Head of caudate nucleus (tissue), 42 donors: ENCODE data around the gene CBY1.
"Not testable (repeated sequence)": the region's sequence is repeated elsewhere in the genome, so short reads cannot be mapped to it uniquely, and the experiment has no call there.

Source experiments
- DNase-seq, 42 donors: peaks; one replicate each; pipeline versions ENCODE4 v3.0.0 to v3.0.0-alpha.2; 2020 to 2021; ENCODE audit warnings: mixed read lengths in 7 of 42
- intact Hi-C: fragments of 100-400 bp; cut with DNase I; formaldehyde crosslinking; loops from one replicate; pipeline ENCODE4 v1.15.0; 2022

Gene CBY1

DNA sequence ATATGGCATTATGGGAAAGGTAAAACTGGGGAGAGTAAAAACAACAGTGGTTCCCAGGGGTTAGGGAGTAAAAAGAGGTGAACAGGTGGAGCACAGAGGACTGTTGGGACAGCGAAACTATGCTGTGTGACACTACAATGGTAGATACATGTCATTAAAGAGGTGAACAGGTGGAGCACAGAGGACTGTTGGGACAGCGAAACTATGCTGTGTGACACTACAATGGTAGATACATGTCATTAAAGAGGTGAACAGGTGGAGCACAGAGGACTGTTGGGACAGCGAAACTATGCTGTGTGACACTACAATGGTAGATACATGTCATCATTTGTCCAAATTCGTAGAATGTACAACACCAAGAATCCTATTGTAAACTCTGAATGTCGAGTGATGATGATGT, 12.2 kb upstream of the CBY1 start:
- intact Hi-C loops, DNase-seq: not testable (repeated sequence)

DNA sequence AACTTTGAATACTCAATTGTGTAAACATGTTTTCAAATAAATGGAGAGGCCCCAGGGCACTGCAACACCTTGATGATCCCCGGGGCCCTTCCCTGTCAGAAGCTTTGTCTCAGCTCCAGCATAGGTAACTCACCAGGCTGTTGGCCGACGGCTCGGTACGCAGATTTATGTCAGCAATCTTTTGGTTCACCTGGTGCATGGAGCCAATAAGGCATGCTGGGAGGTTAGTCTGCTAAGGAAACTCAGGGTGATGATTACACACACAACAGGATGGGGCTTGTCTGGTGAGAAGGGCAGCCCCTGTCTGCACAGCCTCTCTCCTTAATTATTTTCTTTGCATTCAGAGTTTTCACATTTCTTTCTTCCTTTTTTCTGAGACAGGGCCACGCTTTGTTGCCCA, 11.0 kb upstream of the CBY1 start:
- DNase-seq = no peak

DNA sequence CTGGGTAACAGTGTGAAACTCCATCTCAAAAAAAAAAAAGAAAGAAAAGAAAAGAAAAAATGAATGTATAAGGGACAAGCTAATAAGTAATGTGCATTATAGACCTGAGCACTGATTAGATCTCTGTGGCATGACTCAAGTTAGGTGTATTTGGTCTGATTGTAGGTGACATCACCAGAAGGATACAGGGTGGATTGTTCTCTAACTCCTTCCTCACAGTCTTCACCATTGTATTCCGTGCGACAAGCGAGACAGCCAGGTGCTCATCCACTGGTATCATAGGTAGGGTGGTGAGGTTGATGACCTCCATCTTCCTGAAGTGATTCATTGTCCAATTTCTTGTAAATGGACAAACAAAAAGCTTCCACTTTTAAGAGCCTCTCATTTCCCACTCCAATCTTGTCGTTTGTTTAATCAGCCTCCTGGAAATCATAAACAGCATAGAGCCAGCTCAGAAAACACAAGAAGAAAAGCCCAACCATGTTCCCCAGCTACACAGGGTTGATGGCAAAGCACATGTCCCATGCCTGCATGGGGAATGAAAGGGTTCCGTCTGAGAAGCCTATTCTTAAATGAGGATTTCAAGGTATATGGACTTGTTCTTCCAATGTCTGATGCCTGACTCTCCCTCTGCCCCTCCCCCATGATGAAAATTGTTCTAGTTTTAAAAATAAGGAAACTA, 6.5 kb upstream of the CBY1 start:
- DNase-seq = no peak
- intact Hi-C loops = no loop called here

More for the DNA sequence above, 11.0 kb upstream of the CBY1 start:
- intact Hi-C loops = no loop called here

GRCh38 chr22:38652859-38653258, 3.6 kb upstream of the CBY1 start:
- intact Hi-C loops = no loop called here
- DNase-seq = no peak

- intact Hi-C loops = no loop called here
Measured at GRCh38 chr22:38653741-38654140, 2.7 kb upstream of the CBY1 start.

DNA sequence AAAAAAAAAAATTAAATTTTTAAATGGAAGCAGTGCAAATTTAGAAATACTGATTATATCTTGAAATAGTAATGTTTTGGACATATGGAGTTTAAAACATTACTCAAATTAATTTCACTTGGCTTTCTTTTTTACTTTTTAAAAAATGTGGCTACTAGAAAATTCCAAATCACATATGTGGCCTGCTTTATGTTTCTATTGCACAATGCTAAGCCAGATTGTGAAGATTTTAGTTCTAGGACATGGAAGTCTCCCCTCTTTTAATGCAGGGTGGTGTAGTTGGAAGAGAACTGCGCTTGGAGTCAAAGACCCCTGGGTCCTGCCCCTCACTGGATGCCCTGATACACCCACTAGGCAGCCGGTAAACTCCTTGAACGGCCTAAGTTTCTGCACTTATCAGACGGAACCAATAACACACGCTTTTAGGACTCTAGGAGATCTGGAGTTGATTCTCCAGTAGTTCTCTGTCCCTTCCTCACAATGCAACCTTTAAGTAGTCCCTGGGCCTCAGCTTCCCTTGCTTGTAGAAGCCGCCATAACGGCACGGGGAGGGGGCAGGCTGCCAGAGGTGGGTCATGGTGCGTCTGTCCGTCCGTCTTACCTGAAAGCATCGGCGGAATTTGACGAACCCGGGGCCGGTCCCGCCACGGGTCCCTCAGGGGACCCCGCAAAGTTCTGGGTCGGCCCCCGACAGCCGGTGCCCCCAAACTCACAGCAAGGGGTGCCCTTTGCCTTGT, 751 bp upstream of the CBY1 start:
- intact Hi-C loops = no loop called here
- peak in 4 of 42 donors; percentile 14 to 48 (median 18) for DNase-seq

More at GRCh38 chr22:38653741-38654140, 2.7 kb upstream of the CBY1 start:
- no peak for DNase-seq

DNA sequence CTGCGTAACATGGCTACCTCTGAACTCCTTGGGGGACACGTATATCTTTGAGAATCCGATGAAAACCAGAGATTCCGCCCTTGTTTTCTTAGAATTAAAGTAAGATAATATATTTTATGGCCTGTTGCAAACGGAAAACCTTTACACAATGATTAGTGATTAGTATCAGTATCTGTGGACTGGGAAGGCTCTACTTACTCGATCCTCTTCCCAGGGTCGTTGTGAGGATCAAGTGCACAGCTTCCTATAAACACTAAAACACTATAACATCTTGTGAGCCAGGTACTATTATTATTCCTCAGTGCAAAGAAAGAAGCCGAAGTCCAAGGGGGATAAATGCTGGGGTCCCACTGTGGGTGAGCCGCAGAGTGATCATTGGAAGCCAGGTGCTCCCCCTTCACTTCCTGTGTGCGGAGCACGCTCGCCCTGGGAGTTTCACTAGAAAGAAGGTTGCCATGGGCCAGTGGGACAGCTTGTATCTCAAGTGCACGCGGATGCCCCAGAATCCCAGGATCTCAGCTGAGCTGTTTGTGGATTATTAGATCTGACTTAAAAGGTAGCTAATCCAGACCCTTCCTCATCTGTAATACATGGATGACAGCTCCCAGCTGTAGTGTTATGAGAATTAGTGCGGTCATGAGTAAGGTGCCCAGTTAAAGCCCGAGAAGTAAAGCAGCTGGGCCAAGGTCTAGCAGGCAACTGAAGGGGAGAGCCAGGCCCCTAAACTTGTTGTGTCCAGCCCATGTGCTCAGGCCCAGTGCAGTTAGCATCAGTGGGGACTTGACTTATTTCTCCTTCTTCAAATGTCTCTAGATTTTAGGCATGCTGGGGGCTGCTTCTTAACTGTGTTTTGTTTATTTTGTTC, 839 bp downstream of the CBY1 start:
- peak in 6 of 42 donors; percentile 10 to 37 (median 20) for DNase-seq
- intact Hi-C loops = no loop called here

DNA sequence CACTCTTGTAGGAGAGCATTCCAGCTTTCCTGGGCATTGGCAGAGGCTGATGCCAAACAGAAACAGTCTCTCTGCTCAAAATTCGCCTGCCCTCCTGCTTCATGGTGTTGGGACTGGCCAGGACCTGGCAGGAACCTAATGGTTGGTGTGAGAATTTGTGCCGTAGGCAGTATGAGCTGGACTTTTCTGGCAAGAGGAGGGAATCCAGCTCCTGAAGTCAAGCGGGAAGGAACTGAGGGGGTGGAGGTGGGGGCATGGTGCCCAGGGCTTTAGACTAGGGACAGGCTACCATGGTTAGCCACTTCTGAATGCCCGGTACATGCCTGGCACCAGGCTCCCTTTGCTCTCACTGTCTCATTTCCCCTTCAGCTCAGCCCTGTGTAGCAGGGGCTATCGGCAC, 18.4 kb downstream of the CBY1 start:
- peak in 19 of 42 donors; percentile 6 to 68 (median 33) for DNase-seq
- intact Hi-C loops = no loop called here

- no peak for DNase-seq
Measured at GRCh38 chr22:38675833-38676232, 19.4 kb downstream of the CBY1 start.

GRCh38 chr22:38681582-38682335, 25.3 kb downstream of the CBY1 start, which contains the start of gene TOMM22:
Gene TOMM22 (plus strand): TSS chr22:38681957. CDS start chr22:38681979, 22 bp downstream.
- DNase-seq = peak; percentile 80 to 97 (median 94)
- intact Hi-C loops = no loop called here

More at GRCh38 chr22:38675833-38676232, 19.4 kb downstream of the CBY1 start:
- intact Hi-C loops = no loop called here

DNA sequence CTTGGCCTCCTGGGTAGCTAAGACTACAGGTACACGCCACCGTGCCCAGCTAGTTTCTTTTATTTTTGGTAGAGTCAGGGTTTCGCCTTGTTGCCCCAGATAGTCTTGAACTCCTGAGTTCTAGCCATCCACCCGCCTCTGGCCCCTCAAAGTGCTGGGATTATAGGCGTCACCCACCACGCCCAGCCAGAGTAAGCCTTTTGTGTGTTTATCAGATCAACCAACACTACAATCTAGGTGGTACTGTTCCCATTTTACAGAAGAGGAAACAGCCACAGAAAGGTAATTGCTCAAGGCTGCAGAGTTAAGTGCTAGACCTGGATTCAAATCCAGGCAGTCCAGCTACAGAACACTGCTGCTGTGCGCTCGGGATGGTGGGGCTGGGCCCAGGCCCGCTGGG, 28.5 kb downstream of the CBY1 start:
- intact Hi-C loops = no loop called here
- no peak for DNase-seq

DNA sequence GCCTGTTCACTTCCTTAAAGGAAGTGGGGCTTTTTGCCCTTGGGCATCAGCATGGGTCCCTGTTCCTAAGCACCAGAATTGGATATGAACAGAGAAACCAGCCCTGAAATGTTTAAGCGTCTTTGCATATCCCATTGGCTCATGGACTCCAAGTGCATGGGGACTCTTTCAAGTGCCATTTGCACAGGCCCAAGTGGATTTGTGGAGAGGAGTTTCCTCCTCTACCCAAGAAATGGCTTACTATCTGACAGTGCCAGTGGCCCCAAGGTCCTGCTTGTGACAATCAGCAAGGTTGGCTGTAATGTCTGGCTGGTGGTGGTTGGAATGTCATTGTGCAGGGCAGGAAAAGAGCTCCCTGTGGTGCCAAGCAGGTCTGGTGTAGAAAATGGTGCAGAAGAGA, 29.3 kb downstream of the CBY1 start:
- DNase-seq = no peak
- intact Hi-C loops = no loop called here

DNA sequence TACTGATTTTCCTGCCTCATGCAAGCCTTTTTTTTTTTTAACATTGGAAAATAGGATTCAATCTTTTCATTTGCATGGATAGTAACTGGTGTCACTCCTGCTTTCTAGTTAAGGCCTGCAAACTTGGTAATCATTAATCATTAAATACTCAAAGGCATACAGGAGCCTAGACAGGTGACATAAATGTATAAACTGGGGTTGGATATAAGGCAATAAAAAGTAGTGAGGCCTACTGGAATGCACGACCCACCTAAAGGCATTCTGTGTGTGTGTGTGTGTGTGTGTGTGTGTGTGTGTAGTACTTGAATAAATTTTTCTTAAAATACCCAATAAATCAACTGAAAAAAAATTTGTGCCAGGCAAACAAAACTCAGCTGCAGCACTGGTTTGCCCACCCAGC, 33.2 kb downstream of the CBY1 start:
- no peak for DNase-seq
- intact Hi-C loops = no loop called here

GRCh38 chr22:38694049-38694448, 37.6 kb downstream of the CBY1 start:
- intact Hi-C loops = no loop called here
- DNase-seq = no peak

DNA sequence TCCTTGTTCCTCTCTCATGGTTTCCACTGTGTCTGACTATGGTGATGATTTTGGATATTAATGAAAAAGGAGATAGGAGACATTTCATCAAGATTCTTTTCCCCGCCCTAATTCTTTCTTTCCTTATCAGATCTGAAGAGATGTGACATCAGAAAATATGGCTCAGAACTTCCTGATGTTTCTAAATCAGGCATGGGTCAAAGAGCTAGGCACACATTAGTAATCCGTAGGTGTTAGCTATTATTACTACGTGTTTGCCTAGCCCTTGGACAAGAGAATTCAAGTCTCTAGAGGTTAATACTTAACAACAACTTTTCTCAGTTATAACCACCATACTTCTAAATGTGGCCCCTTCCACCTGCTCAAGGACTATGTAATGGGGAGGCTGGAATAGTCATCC, 38.5 kb downstream of the CBY1 start:
- intact Hi-C loops = no loop called here
- DNase-seq = no peak

DNA sequence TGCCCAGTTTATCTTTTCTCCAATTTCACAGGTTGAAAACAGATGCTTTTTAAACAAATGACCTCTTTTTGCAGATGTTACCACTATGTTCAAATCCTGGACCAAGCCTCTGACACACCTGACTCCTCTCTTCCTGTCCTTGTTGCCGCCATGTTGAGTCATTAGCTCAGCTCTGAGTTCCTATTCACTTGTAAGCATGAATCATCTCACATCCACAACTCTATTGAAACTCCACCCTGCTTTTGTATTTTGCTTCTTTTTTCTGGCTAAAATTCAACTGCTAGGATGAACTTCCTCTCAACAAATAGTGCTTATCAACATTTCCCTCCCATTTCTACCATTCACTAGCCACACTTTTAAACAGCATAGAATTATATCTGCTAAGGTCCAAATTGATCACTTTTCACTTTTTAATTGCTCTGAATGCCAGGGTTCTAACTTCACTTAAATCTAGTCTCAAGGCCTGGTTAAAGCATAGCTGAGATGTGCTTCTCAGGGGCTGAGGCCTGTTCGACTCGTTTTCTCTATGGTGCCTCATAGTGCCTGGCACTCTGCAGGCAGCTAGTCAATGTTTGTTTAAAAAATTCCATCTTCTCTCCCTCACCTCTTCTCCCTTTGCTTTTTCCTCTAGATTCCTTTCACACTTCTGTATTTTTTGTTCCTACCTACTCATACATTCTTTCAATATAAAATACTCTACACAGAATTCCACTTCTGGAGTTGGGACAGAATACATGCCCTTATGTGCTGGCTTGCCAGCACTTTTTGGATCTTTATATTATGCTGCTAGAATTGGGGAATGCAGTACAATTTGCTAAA, 40.4 kb downstream of the CBY1 start:
- intact Hi-C loops = no loop called here
- peak in 9 of 42 donors; percentile 19 to 65 (median 46) for DNase-seq

DNA sequence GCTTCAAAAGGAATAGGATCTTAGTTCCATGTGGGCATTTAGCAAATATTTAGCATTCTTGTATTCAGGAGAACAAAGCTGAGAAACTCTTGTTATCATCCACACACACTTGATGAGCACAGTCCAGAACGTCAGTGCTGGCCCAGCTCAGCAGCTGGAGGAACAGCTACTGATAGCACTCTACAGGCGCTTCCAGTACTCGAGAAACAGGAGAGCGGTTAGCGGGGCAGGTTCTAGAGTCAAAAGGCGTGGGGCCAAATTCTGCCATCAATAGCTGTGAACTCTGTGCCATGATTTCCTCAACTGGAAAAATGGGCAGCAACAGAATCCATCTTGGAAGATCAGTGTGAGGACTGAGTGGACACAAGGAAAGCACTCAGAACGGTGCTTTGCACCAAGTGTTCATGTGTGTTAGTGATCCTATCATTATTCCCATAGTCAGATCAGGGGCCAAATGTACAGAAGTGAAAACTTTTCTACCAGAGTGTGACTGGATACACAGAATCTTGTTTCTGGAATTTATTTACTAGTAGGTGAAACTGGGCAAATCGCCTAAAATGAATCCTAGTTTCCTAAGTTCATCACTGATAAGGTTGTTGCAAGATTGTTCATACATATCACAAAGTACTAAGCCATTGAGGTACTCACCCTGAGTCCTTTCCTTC, 41.1 kb downstream of the CBY1 start:
- DNase-seq = no peak
- intact Hi-C loops = no loop called here
